IMR-90 (cell line): ENCODE results near the gene ALG8. TPM values are rescaled to one million over a fixed set of nuclear protein-coding genes. Genes with fewer than 3 reads are reported as not detected.

Experiments
- ATAC-seq: fragments of 200-7000 bp; cut with Tn5 transposase; 2 replicates; pipeline ENCODE4 v1.9.1; 2020; ENCODE audit warnings: low read depth, mild to moderate bottlenecking, moderate library complexity
- BruUV-seq: library from RNA; stranded (reverse); fragments of 400-500 nt; replicated peaks from 2 replicates; lab custom pipeline; 2021; lab: Mats Ljungman, UMichigan
- CTCF ChIA-PET: fragments of 300-600 bp; formaldehyde crosslinking; extraction: SDS; loops from one replicate; lab custom pipeline; 2021; ENCODE audit warnings: antibody characterized with exemption; lab: Yijun Ruan, JAX
- POLR2A ChIA-PET: fragments of 300-600 bp; sonication (Branson Sonifier 250); formaldehyde crosslinking; loops from one replicate; lab custom pipeline; 2022; ENCODE audit warnings: antibody characterized with exemption; ENCODE audit not compliant: unreplicated experiment; lab: Charles Lee
- DNase-seq: peaks from one replicate; pipeline ENCODE4 v3.0.0; 2013
- H2AFZ ChIP-seq: replicated peaks from 2 replicates; pipeline ENCODE3; 2013; ENCODE audit warnings: low read length, mild to moderate bottlenecking; ENCODE audit not compliant: poor library complexity
- H2AK5ac ChIP-seq: 2 replicates; pipeline ENCODE4 v1.6.1; 2013; ENCODE audit warnings: low read depth, low read length, inconsistent platforms
- H2AK9ac ChIP-seq: replicated peaks from 2 replicates; pipeline ENCODE3; 2013; ENCODE audit warnings: mild to moderate bottlenecking, low read depth, low read length, moderate library complexity; ENCODE audit not compliant: poor library complexity
- H2BK120ac ChIP-seq: 2 replicates; pipeline ENCODE4 v1.6.1; 2013; ENCODE audit warnings: low read depth, low read length, inconsistent platforms
- H2BK15ac ChIP-seq: 3 replicates; pipeline ENCODE4 v1.6.1; 2013; ENCODE audit warnings: low read depth, low read length, inconsistent platforms
- H2BK20ac ChIP-seq: 2 replicates; pipeline ENCODE4 v1.6.1; 2013; ENCODE audit warnings: low read depth, mild to moderate bottlenecking, inconsistent platforms, low read length, moderate library complexity
- H2BK5ac ChIP-seq: 2 replicates; pipeline ENCODE4 v1.6.1; 2013; ENCODE audit warnings: mild to moderate bottlenecking, low read depth, low read length, inconsistent platforms; ENCODE audit not compliant: poor library complexity, severe bottlenecking
- H3K14ac ChIP-seq: replicated peaks from 2 replicates; pipeline ENCODE4 v1.6.1; 2013; ENCODE audit warnings: low read depth, low read length, inconsistent platforms
- H3K18ac ChIP-seq: 2 replicates; pipeline ENCODE4 v1.6.1; 2013; ENCODE audit warnings: low read depth, low read length, control low read depth
- H3K23ac ChIP-seq: 2 replicates; pipeline ENCODE4 v1.6.1; 2013; ENCODE audit warnings: low read depth, low read length, inconsistent platforms
- H3K27ac ChIP-seq: 2 replicates; pipeline ENCODE4 v1.5.1; 2013; ENCODE audit warnings: mild to moderate bottlenecking, control low read depth, low read length; ENCODE audit not compliant: insufficient read depth
- H3K27me3 ChIP-seq: 2 replicates; pipeline ENCODE4 v1.6.1; 2013; ENCODE audit warnings: low read length; ENCODE audit not compliant: control insufficient read depth, insufficient read depth
- H3K36me3 ChIP-seq: 2 replicates; pipeline ENCODE4 v1.6.1; 2013; ENCODE audit warnings: low read length, mixed read lengths; ENCODE audit not compliant: control insufficient read depth, insufficient read depth
- H3K4ac ChIP-seq: 2 replicates; pipeline ENCODE4 v1.6.1; 2013; ENCODE audit warnings: low read depth, low read length, inconsistent platforms
- H3K4me1 ChIP-seq: 2 replicates; pipeline ENCODE4 v1.6.1; 2013; ENCODE audit warnings: low read length, mixed read lengths; ENCODE audit not compliant: control insufficient read depth, insufficient read depth
- H3K4me2 ChIP-seq: 2 replicates; pipeline ENCODE4 v1.6.1; 2013; ENCODE audit warnings: low read depth, mild to moderate bottlenecking, control low read depth, low read length, moderate library complexity
- H3K4me3 ChIP-seq: 2 replicates; pipeline ENCODE4 v1.5.1; 2013; ENCODE audit warnings: low read depth, mild to moderate bottlenecking, control low read depth, low read length, moderate library complexity; ENCODE audit not compliant: insufficient read depth
- H3K56ac ChIP-seq: 2 replicates; pipeline ENCODE4 v1.6.1; 2013; ENCODE audit warnings: low read length, inconsistent platforms; ENCODE audit not compliant: insufficient read depth; ENCODE audit errors: extremely low read depth
- H3K79me1 ChIP-seq, 2 experiments: 2 replicates each; pipeline ENCODE4 v1.6.1; 2013; ENCODE audit warnings: low read length in 2 of 2, inconsistent platforms in 1 of 2, low read depth in 1 of 2
- H3K9ac ChIP-seq: 2 replicates; pipeline ENCODE4 v1.6.1; 2013; ENCODE audit warnings: low read depth, low read length, control low read depth
- H3K9me1 ChIP-seq: 2 replicates; pipeline ENCODE4 v1.6.1; 2013; ENCODE audit warnings: low read length, inconsistent platforms; ENCODE audit not compliant: insufficient read depth
- H3K9me3 ChIP-seq: 2 replicates; pipeline ENCODE4 v1.6.1; 2013; ENCODE audit warnings: low read length; ENCODE audit not compliant: control insufficient read depth, insufficient read depth
- H4K20me1 ChIP-seq: 2 replicates; pipeline ENCODE4 v1.6.1; 2013; ENCODE audit warnings: low read length, inconsistent platforms; ENCODE audit not compliant: insufficient read depth
- H4K5ac ChIP-seq: 2 replicates; pipeline ENCODE4 v1.6.1; 2013; ENCODE audit warnings: mild to moderate bottlenecking, low read depth, low read length, control low read depth
- H4K8ac ChIP-seq, 2 experiments: 2 replicates each; pipeline ENCODE4 v1.6.1; 2013; ENCODE audit warnings: low read depth in 2 of 2, low read length in 2 of 2, control low read depth in 1 of 2, inconsistent platforms in 1 of 2
- H4K91ac ChIP-seq: 2 replicates; pipeline ENCODE4 v1.6.1; 2013; ENCODE audit warnings: low read depth, low read length, inconsistent platforms; ENCODE audit not compliant: insufficient read depth
- BHLHE40 ChIP-seq: fragments of 150-350 bp; IDR thresholded peaks from 2 replicates; pipeline ENCODE4 v1.6.1; 2016; ENCODE audit warnings: mild to moderate bottlenecking, low read depth, low read length
- CEBPB ChIP-seq: IDR thresholded peaks from 2 replicates; pipeline ENCODE4 v1.6.1; 2012; ENCODE audit warnings: low read depth, low read length, improper control_type of control experiment
- CHD1 ChIP-seq: IDR thresholded peaks from 2 replicates; pipeline ENCODE4 v1.6.1; 2012; ENCODE audit warnings: low read depth, low read length, improper control_type of control experiment
- FOS ChIP-seq: fragments of 150-350 bp; IDR thresholded peaks from 2 replicates; pipeline ENCODE4 v1.6.1; 2016; ENCODE audit warnings: low read depth, low read length
- MAZ ChIP-seq: IDR thresholded peaks from 2 replicates; pipeline ENCODE4 v1.6.1; 2012; ENCODE audit warnings: low read depth, mild to moderate bottlenecking, low read length, improper control_type of control experiment, moderate library complexity, borderline replicate concordance
- MXI1 ChIP-seq: IDR thresholded peaks from 2 replicates; pipeline ENCODE4 v1.6.1; 2012; ENCODE audit warnings: low read depth, mild to moderate bottlenecking, low read length, moderate library complexity, borderline replicate concordance
- NFE2L2 ChIP-seq: fragments of 150-350 bp; IDR thresholded peaks from 2 replicates; pipeline ENCODE4 v1.6.1; 2016; ENCODE audit warnings: low read depth, mild to moderate bottlenecking, low read length
- POLR2A ChIP-seq: IDR thresholded peaks from 2 replicates; pipeline ENCODE4 v1.6.1; 2012; ENCODE audit warnings: mild to moderate bottlenecking, low read depth, low read length
- RAD21 ChIP-seq: IDR thresholded peaks from 2 replicates; pipeline ENCODE4 v1.6.1; 2012; ENCODE audit warnings: low read length, improper control_type of control experiment
- RFX5 ChIP-seq: IDR thresholded peaks from 2 replicates; pipeline ENCODE4 v1.8.0; 2012; ENCODE audit warnings: low read depth, mild to moderate bottlenecking, low read length, moderate library complexity
- SMC3 ChIP-seq: fragments of 150-350 bp; IDR thresholded peaks from 2 replicates; pipeline ENCODE4 v1.6.1; 2016; ENCODE audit warnings: low read depth, mild to moderate bottlenecking, antibody characterized with exemption, low read length, moderate library complexity
- WGBS, 2 experiments: methylation state at CpG; one replicate each; pipeline versions ENCODE4 v1.1.5 to v1.1.7; 2013; ENCODE audit warnings: missing lambda C conversion rate in 2 of 2; ENCODE audit not compliant: insufficient read length in 1 of 2; ENCODE audit errors: extremely low coverage in 2 of 2; 5-methylcytosine and 5-hydroxymethylcytosine counted together
- dilution Hi-C: fragments of 300-500 bp; cut with HindIII; formaldehyde crosslinking; loops from one replicate; pipeline ENCODE4 v1.14.3; 2018; ENCODE audit warnings: low sequenced_read_pairs; ENCODE audit not compliant: unreplicated experiment
- in situ Hi-C: fragments of 300-500 bp; cut with MboI; formaldehyde crosslinking; loops from 3 replicates; pipeline ENCODE4 v1.14.3; 2019; ENCODE audit warnings: low sequenced_read_pairs, inconsistent platforms, mixed read lengths
- intact Hi-C: fragments of 100-400 bp; cut with micrococcal nuclease; formaldehyde crosslinking; loops from 2 replicates; pipeline ENCODE4 v1.10.0; 2022
- polyA plus RNA-seq, 3 experiments: library from polyadenylated mRNA; depleted of rRNA; stranded (reverse); fragments of >200 nt; gene quantifications; 2 replicates each; pipeline ENCODE4 v1.2.3, GENCODE V29; 2012; ENCODE audit warnings: low replicate concordance in 1 of 3
- total RNA-seq: library from RNA; depleted of rRNA; stranded (reverse); fragments of >200 nt; gene quantifications from 2 replicates; pipeline ENCODE4 v1.2.3, GENCODE V29; 2012
- TF ChIP-seq, protein P1 (sequence below): fragments of 150-350 bp; IDR thresholded peaks from 2 replicates; pipeline ENCODE4 v1.6.1; 2016; ENCODE audit warnings: low read depth, mild to moderate bottlenecking, low read length, moderate library complexity, borderline replicate concordance

ALG8 gene
- total and polyA plus RNA-seq, 2 of the 4 experiments (the other 2 are of a cell fraction) = 27.8 to 31.8 TPM

DNA sequence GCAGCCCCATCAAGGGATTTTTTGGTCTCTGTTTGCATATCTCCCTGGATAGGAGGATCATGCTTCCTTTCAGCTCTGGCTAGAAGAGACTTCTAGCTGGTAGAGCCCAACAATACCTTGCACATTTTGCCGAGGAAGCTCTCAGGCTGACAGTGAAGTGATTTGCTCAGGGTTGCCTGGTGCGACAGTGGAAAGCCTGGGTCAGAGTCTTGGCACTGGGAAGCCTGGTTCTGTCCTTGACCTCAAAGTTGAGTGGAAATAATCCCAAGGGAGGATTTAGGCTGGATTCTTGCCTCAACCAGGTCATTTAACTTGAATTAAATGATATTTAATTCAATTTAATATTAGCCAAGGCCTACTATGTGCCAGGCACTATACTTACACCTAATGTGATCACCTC lies 24.4 kb upstream of the ALG8 start:
- Histone ChIP-seq H3K14ac (no peak overlapping the region), H2AFZ (peak overlapping the region; percentile 8), H4K8ac (no peak overlapping the region), H3K4me2 (no peak overlapping the region), H3K79me1 (peaks cover 0 to 4% of the 10 kb centered on the region in 2 experiments; a peak in 1 of 4 replicates), H3K27ac (no peak overlapping the region), H2BK5ac (no peak overlapping the region), H3K27me3 (no peaks in the 10 kb centered on the region), H4K20me1 (no peaks in the 10 kb centered on the region), H3K9ac (no peak overlapping the region), H2AK5ac (no peak overlapping the region), H2AK9ac (no peak overlapping the region), H3K4me1 (peaks cover 11% of the 10 kb centered on the region), H3K23ac (no peak overlapping the region), H3K9me1 (peaks cover 15% of the 10 kb centered on the region), H4K91ac (no peak overlapping the region), H4K5ac (no peak overlapping the region), H3K18ac (no peak overlapping the region), H3K4ac (no peak overlapping the region), H3K56ac (no peak overlapping the region), H3K4me3 (no peak overlapping the region), H2BK20ac (no peak overlapping the region), H3K9me3 (no peaks in the 10 kb centered on the region), H2BK120ac (no peak overlapping the region), H2BK15ac (no peak overlapping the region), H3K36me3 (no peaks in the 10 kb centered on the region)
- DNase-seq (no peak), ATAC-seq (no peak)
- no CpG with 5 or more reads among the region's 2 CpGs for WGBS, 2 experiments
- ChIA-PET CTCF (interaction anchor here (1.1 kb wide), 1 partner anchor 84 kb away, joined by 3 read pairs; no protein-coding TSS in a partner anchor), POLR2A (no interaction called here)
- in situ Hi-C loops = no loop called here
- no TSS peak for BruUV-seq
- TF ChIP-seq CEBPB (no peak), POLR2A (no peak), SMC3 (no peak), MAZ (no peak), RAD21 (no peak), FOS (no peak), CHD1 (no peak), BHLHE40 (no peak), NFE2L2 (no peak), RFX5 (no peak), MXI1 (no peak)
- TF ChIP-seq, protein P1, sequence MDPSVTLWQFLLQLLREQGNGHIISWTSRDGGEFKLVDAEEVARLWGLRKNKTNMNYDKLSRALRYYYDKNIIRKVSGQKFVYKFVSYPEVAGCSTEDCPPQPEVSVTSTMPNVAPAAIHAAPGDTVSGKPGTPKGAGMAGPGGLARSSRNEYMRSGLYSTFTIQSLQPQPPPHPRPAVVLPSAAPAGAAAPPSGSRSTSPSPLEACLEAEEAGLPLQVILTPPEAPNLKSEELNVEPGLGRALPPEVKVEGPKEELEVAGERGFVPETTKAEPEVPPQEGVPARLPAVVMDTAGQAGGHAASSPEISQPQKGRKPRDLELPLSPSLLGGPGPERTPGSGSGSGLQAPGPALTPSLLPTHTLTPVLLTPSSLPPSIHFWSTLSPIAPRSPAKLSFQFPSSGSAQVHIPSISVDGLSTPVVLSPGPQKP = no peak
- dilution Hi-C loops = no loop called here
- intact Hi-C loops = no loop called here
